Gastrocnemius medialis (tissue), 4 donors: ENCODE measurements around the gene AGR3. TPM values are rescaled to one million over a fixed set of nuclear protein-coding genes. Genes with fewer than 3 reads are reported as not detected.

ENCODE experiments used
- ATAC-seq, 2 donors: fragments of 150-250 bp; one replicate each; pipeline ENCODE4 v1.9.1; 2016
- DNase-seq, 2 donors: peaks; one replicate each; pipeline ENCODE4 v3.0.0-alpha.2; 2019
- H3K27ac ChIP-seq, 4 donors: fragments of 200-600 bp; sonication (generic); 1 replicate in 1 of 4; 2 replicates in 3 of 4; pipeline ENCODE4 v1.5.1; 2016 to 2018; ENCODE audit warnings: mild to moderate bottlenecking in 2 of 4, moderate library complexity in 1 of 4
- H3K27me3 ChIP-seq, 3 donors: fragments of 200-600 bp; sonication (generic) in 2 of 3; 1 replicate in 1 of 3; 2 replicates in 2 of 3; pipeline versions ENCODE4 v1.5.1 to v1.6.0; 2016 to 2019; ENCODE audit warnings: mild to moderate bottlenecking in 1 of 3, moderate library complexity in 1 of 3
- H3K36me3 ChIP-seq, 2 donors: fragments of 200-600 bp; sonication (generic) in 1 of 2; one replicate each; pipeline ENCODE4 v1.5.1; 2017 to 2018
- H3K4me1 ChIP-seq, 2 donors: fragments of 200-600 bp; sonication (generic) in 1 of 2; one replicate each; pipeline ENCODE4 v1.5.1; 2016 to 2017; ENCODE audit warnings: mild to moderate bottlenecking in 2 of 2
- H3K4me3 ChIP-seq, 4 donors: fragments of 200-600 bp; sonication (generic) in 3 of 4; 1 replicate in 1 of 4; 2 replicates in 3 of 4; pipeline ENCODE4 v1.5.1; 2016 to 2019; ENCODE audit warnings: mild to moderate bottlenecking in 2 of 4
- H3K9me3 ChIP-seq, 3 donors: fragments of 200-600 bp; sonication (generic) in 2 of 3; 1 replicate in 1 of 3; 2 replicates in 2 of 3; pipeline ENCODE4 v1.5.1; 2016 to 2019
- POLR2A ChIP-seq, 2 donors: fragments of 450-650 bp; IDR thresholded peaks; one replicate each; pipeline ENCODE4 v1.6.1; 2017; ENCODE audit warnings: antibody characterized with exemption in 2 of 2, mild to moderate bottlenecking in 2 of 2, moderate library complexity in 2 of 2
- in situ Hi-C, 4 donors: fragments of 200-750 bp; cut with MboI; loops; one replicate each; pipeline versions ENCODE4 v1.15.0 to v1.8.0; 2017; ENCODE audit warnings: low sequenced_read_pairs in 4 of 4
- intact Hi-C: fragments of 100-400 bp; cut with DNase I; formaldehyde crosslinking; loops from one replicate; pipeline ENCODE4 v1.15.1; 2023; ENCODE audit warnings: low total_unique reads
- total RNA-seq, 4 donors: library from RNA; depleted of rRNA; stranded (reverse); fragments of >200 nt; gene quantifications; one replicate each; pipeline versions ENCODE4 v1.1.0 to v1.2.3, GENCODE V29; 2016
- TF ChIP-seq, protein P1 (sequence below), 5 experiments: fragments of 450-650 bp in 3 of 5; fragments of 200-600 bp in 2 of 5; sonication (generic) in 2 of 5; IDR thresholded peaks in 4 of 5; conservative IDR thresholded peaks in 1 of 5; 1 replicate in 4 of 5; 2 replicates in 1 of 5; pipeline ENCODE4 v1.5.1; 2016 to 2019; ENCODE audit warnings: antibody characterized with exemption in 5 of 5, mild to moderate bottlenecking in 3 of 5, moderate library complexity in 3 of 5

The AGR3 gene
- total RNA-seq, 4 donors from 2014 or later, result not detected

DNA sequence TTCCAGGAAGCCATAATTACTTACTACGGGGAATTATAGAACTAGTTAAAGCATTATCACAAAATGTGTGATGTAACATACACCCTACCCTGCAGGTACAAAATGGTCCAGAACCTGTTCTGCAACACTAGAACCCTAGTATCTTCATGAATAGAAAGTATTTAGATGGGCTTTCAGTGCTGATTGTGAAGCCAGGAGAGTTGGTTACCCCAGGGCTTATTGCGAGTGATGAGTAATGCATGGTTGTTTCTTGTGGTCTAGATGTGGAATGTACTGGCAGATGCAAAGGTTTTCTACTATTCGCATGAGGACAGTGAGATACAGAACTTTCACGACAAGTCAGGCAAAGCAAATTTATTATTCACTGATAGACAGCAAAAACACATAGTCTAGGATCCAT is 33.6 kb upstream of the AGR3 start:
- no peak overlapping the region for H3K4me3 ChIP-seq
- ATAC-seq (no peak), DNase-seq (no peak)
- no peak overlapping the region for H3K27ac ChIP-seq
- intact Hi-C loops, result no loop called here
- no peaks in the 10 kb centered on the region for H3K27me3 ChIP-seq
- no peaks in the 10 kb centered on the region for H3K36me3 ChIP-seq
- H3K4me1 ChIP-seq, result no peaks in the 10 kb centered on the region
- in situ Hi-C loops, result loop anchor here (10.0 to 25.0 kb wide), 5 partner anchors 228 to 503 kb away; partner anchors contain the start of gene CRPPA (in 1 of the 4)
- TF ChIP-seq POLR2A (IDR thresholded peaks at IDR 0.05), result no peak
- TF ChIP-seq, protein P1, sequence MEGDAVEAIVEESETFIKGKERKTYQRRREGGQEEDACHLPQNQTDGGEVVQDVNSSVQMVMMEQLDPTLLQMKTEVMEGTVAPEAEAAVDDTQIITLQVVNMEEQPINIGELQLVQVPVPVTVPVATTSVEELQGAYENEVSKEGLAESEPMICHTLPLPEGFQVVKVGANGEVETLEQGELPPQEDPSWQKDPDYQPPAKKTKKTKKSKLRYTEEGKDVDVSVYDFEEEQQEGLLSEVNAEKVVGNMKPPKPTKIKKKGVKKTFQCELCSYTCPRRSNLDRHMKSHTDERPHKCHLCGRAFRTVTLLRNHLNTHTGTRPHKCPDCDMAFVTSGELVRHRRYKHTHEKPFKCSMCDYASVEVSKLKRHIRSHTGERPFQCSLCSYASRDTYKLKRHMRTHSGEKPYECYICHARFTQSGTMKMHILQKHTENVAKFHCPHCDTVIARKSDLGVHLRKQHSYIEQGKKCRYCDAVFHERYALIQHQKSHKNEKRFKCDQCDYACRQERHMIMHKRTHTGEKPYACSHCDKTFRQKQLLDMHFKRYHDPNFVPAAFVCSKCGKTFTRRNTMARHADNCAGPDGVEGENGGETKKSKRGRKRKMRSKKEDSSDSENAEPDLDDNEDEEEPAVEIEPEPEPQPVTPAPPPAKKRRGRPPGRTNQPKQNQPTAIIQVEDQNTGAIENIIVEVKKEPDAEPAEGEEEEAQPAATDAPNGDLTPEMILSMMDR (IDR thresholded peaks at IDR 0.05 in 4 of 5, conservative IDR thresholded peaks at IDR 0.05 in 1 of 5), result no peak
- no peaks in the 10 kb centered on the region for H3K9me3 ChIP-seq

DNA sequence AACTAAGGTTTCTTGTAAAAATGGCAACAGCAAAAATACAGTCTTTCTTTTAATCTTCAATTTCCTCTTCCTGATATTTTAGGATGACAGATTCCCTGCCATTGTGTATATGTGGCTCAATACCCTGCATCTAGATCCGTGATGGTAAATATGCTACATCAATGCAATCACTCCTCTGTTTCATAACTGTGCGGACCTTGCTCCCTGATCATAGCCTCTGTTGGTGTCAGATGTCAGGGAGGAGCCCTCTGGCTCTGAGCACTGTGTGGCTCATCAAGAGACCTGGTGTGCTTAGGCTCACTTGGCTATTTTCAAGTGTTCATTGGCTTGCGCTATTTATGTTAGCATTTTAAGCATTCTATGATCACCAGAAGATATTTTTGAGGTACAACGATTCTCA is 33.0 kb upstream of the AGR3 start:
- no peak for DNase-seq
- in situ Hi-C loops (loop anchor here (10.0 to 25.0 kb wide), 5 partner anchors 227 to 502 kb away; partner anchors contain the start of gene CRPPA (in 1 of the 4)), intact Hi-C loops (no loop called here)
- no peak for ATAC-seq
- Histone ChIP-seq H3K27me3 (no peaks in the 10 kb centered on the region), H3K4me1 (no peaks in the 10 kb centered on the region), H3K9me3 (no peaks in the 10 kb centered on the region), H3K36me3 (no peaks in the 10 kb centered on the region), H3K27ac (no peak overlapping the region), H3K4me3 (no peak overlapping the region)
- TF ChIP-seq, protein P1 (IDR thresholded peaks at IDR 0.05 in 4 of 5, conservative IDR thresholded peaks at IDR 0.05 in 1 of 5), result no peak
- TF ChIP-seq POLR2A (IDR thresholded peaks at IDR 0.05), result no peak

DNA sequence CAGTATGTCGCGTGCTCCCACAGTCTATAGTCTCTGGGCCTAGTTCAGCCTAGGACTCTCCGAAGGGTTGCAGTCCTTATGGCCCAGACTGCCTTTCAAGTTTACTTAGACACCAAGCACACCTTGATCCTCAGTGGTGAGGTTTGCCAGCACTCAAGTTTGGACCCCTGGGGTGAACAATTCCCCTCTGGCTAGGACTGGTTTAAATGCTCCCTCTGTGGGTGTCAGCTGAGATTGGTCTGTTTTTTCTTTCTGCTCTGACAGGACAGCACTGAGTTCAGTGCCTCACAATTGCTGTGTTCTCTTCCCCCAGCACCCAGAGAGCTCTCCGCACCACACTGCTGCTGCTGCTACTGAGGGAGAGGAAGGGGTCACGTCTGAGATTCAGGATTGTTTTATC is 31.9 kb upstream of the AGR3 start:
- no peaks in the 10 kb centered on the region for H3K36me3 ChIP-seq
- H3K27me3 ChIP-seq, result no peaks in the 10 kb centered on the region
- no peak overlapping the region for H3K4me3 ChIP-seq
- DNase-seq, result no peak
- ATAC-seq, result no peak
- H3K4me1 ChIP-seq, result no peaks in the 10 kb centered on the region
- intact Hi-C loops (no loop called here), in situ Hi-C loops (loop anchor here (10.0 to 25.0 kb wide), 5 partner anchors 226 to 501 kb away; partner anchors contain the start of gene CRPPA (in 1 of the 4))
- no peak overlapping the region for H3K27ac ChIP-seq
- H3K9me3 ChIP-seq, result no peaks in the 10 kb centered on the region
- TF ChIP-seq, protein P1 (IDR thresholded peaks at IDR 0.05 in 4 of 5, conservative IDR thresholded peaks at IDR 0.05 in 1 of 5), result no peak
- no peak for TF ChIP-seq POLR2A (IDR thresholded peaks at IDR 0.05)

DNA sequence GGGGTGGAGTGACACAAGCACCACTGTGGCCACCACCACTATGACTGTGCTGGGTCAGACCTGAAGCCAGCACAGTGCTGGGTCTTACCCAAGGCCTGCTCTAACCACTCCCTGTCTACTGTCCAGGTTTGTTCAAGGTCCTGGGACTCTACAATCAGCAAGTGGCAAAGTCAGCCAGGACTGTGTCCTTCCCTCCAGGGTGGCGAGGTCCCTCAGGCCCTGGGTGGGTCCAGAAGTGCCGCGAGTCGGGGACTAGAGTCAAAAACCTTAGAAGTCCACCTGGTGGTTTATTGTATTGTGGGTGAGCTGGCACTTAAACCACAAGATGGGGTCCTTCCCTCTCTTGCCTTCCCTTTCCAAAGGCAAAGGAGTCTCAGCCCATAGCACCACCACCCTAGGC is 30.8 kb upstream of the AGR3 start:
- TF ChIP-seq, protein P1 (IDR thresholded peaks at IDR 0.05 in 4 of 5, conservative IDR thresholded peaks at IDR 0.05 in 1 of 5), result no peak
- TF ChIP-seq POLR2A (IDR thresholded peaks at IDR 0.05), result no peak
- Histone ChIP-seq H3K9me3 (no peaks in the 10 kb centered on the region), H3K4me3 (no peak overlapping the region), H3K4me1 (no peaks in the 10 kb centered on the region), H3K36me3 (no peaks in the 10 kb centered on the region), H3K27me3 (no peaks in the 10 kb centered on the region), H3K27ac (no peak overlapping the region)
- intact Hi-C loops, result no loop called here
- DNase-seq (no peak), ATAC-seq (no peak)
- in situ Hi-C loops, result loop anchor here (10.0 to 25.0 kb wide), 5 partner anchors 225 to 500 kb away; partner anchors contain the start of gene CRPPA (in 1 of the 4)

DNA sequence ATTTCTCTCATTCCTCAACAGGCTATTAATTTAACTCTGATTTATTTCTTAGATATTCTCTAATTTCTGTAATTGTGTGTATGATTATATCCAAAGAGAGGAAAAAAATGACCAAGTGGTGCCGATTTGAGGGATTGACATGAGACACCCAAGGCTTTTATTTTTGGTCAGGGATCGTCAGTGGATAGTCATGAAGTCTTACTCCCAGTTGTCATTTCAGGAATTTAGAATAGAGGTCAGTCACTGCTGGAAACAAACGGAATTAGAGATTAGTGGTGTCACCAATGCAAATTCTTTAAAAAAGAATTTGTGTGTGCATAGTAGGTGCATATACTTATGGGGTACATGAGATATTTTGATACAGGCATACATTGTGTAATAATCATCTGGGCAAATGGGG is 26.8 kb upstream of the AGR3 start:
- H3K9me3 ChIP-seq, result no peaks in the 10 kb centered on the region
- ATAC-seq (no peak), DNase-seq (no peak)
- intact Hi-C loops, result no loop called here
- TF ChIP-seq POLR2A (IDR thresholded peaks at IDR 0.05), result no peak
- TF ChIP-seq, protein P1 (IDR thresholded peaks at IDR 0.05 in 4 of 5, conservative IDR thresholded peaks at IDR 0.05 in 1 of 5), result no peak
- H3K36me3 ChIP-seq, result no peaks in the 10 kb centered on the region
- no peaks in the 10 kb centered on the region for H3K4me1 ChIP-seq
- H3K4me3 ChIP-seq, result no peak overlapping the region
- H3K27me3 ChIP-seq, result no peaks in the 10 kb centered on the region
- H3K27ac ChIP-seq, result no peak overlapping the region
- in situ Hi-C loops, result loop anchor here in 3 of 4 donors (25.0 kb wide), 4 partner anchors 221 to 496 kb away; partner anchors contain the start of gene CRPPA (in 1 of the 3)
